ENCODE measurements around the gene TNS1.

The TNS1 gene

DNA sequence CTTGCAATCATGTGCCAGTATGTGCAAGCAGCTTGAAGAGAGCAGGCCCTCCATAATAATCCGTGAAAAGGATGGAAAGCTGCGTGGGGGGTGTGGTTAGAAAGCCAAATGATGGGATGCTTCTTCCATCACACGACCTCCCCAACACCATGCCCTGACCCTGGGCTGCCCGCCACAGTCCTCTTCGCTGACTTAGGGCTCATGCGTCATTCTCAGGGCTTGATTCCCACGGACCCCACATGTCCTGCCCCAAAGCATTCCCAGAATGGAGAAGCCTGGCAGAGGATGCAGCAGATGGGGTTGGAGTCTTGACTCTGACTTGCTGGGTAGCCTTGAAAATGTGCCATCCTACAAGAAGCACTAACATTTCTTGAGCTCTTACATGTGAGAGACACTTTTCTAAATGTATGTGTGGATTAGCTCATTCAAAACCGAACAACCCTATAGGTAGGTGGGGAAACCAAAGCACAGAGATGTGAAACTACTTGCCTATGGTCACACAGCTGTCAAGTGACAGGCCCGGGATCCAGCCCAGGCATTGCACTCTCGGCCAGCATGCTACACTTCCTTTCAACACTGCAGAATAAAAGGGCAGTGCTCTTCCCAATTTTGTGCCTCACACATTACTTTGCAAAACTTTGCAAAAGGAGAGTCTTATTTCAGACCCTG, 3.7 kb downstream of the TNS1 start:
- no peak for DNase-seq

DNA sequence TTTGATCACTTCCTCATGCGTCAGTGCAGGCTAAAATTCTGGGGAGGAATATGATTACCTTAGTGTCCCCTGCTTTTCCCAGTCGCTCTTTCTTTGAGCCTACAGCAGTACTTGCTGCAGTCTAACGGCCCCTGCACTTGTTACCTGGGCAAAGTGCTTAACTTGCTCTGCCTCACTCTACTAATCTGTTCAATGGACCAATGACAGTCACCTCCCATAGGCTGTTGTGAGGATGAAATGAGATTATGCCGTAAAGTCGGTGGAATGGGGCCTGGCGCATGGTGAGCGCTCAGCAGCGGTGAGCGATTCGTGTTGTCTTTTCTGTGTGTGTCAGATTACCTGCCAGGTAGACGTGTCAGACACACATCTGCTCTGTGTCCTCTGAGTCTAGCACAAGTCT, 5.3 kb downstream of the TNS1 start:
- DNase-seq: no peak

DNA sequence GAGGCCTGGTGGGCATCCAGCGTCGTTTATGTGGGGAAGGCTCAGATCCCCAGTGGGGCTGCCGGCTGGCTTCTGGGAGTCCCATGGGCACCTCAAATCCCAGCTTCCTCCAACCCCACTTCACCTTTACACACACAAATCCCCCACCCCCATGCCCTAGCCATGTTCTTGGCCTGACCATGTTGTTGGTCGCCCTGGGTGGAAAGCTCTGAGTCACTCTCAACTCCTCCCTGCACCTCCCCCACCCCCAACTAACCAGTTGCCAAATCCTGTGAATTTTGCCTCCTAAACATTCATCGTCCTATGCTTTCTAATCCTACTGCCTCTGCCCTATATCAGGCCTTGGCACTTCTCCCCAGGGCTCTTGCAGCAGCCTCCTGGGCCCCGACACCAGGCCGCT, 6.4 kb downstream of the TNS1 start:
- no peak for DNase-seq

DNA sequence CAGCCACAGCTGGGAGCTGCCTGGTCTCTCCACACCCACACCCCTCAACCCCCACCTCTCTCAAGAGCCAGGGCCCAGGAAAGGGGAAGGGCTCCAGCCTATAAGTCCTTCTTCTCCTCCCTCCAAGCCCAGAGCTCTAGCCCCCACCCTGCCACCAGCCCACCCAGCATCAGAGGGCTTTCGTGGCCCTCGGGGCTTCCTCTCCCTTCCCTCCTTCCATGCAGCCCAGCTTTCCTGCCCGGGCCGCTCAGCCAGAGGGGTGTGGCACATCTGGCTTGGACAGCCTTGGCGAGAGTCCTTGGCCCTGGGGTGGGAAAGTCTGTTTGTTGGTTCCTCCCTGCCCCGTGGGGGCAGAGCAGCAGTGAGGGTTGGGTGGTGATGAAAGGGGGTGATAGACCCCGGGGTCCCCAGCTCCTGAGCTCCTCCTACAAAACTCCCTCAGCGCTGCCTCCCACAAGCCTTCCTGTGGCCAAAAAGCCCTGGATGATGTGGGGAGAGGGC, 7.0 kb downstream of the TNS1 start:
- DNase-seq: no peak

DNA sequence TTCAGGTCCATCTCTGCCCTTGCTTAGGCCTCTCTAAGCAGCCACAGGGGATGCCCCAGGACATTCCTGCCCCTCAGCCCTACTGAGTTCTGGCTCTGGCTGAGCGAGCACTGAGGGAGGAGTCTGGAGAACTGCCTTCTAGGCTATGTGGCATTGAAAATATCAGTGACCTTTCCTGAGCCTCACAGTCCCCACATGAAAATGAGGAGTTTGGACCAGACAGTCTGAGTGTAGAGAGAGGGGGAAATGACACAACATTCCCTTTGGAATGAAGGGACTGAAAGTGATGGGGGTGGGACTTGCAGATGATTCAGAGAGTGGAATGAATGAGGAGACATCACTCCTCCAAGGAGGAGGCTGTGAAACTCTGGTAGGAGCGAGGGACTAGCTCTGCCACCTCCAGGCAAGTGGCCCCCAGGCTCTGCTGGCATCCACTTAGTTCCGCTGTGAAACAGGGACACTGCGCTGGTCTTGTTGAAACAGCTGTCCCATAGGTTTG, 8.0 kb downstream of the TNS1 start:
- no peak for DNase-seq

DNA sequence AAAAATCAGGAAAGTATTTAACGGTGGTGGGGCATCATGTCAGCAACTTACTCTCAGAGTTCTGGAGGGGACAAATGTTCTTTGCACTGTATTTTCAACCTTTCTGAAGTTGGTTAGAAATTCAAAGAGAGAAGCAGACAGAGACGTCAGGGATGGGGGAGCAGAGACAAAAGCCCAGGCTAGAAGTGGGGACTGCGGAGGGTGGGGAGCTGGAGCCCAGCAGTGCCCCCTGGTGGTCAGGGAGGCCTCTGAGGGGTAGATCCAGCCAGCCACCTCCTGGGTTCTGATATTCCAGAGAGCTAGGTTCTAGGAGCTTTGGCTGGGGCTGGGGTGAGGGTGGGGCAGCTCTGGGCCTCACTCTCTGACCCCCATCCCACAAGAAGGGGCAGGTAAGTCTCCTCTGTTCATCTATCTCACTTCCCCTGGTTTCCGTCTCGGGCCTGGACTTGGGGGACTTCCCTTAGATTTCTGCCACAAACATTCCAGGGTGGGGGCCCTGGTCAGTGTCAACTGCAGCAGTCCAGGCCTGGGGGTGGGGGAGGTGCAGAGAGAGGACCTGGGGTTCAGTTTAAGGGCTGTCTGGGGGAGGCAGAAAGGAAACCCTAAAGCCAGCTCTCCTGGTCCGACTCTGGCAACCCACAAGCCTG, 8.9 kb downstream of the TNS1 start:
- peak; percentile 35 for DNase-seq

DNA sequence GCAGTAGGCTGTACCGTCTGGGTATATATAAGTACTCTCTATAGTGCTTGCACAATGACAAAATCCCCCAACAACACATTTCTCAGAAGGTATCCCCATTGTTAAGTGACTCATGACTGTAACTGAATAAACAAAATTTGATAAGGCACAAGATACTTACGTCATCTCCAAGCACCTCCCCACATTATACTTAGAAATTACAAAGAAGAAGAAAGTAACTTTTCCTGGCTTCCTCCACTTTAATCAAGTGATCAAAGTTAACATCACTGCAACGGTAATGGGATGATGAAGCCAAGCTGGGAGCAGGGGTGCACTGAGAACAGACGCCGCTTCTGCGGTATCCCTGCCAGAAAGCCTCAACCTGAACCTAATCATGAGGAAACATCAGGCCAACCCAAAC, 9.7 kb downstream of the TNS1 start:
- DNase-seq: no peak

DNA sequence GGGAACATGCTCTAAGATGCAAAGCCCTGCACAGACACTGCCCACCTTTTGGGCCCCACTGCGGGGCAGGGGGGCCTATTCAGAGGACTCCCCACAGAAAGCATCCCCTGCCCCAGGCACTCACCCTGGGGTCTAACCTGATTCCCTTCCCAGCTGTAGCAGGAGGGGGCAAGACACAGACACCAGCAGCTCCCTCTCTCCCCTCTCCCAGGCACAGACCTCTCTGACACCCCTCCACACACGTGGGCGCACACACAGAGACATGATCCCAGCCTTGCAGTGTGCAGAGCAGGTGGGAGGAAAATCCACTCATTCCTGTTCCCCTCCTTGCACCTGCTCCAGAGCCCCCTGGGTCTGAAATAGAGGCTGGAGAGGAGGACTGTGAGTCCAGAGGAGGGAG, 10.7 kb downstream of the TNS1 start:
- no peak for DNase-seq

DNA sequence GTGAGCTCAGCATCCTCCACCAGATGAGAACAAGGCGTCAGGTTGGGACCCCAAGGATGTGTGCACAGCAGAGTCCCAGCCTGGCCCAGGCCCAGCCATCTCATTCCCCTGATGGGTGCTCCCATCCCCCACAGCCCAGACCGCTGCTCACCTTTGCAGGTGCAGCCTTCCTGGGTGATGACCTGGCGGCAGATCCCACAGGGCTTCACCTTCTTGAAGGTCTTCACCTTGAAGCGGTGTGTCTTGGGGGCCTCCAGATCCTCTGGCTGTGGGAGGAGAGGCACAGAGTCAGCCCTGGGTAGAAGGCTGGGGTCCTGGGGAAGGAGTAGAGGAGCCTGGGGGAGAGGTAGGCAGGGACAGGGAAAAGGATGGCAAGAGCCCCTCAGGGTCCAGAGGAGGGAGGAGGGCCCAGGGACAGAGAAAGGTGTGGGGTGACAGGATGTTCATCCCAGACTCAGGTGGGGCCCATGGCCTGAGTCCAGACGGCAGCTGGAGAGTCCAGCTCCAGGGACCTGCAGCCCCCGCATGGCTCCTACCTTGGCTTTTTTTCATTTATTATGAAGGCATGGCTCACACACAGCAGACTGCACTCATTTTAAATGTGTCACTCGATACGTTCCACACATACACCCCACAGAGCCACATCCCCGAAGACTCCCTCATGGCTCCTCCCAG, 11.9 kb downstream of the TNS1 start:
- DNase-seq: no peak

DNA sequence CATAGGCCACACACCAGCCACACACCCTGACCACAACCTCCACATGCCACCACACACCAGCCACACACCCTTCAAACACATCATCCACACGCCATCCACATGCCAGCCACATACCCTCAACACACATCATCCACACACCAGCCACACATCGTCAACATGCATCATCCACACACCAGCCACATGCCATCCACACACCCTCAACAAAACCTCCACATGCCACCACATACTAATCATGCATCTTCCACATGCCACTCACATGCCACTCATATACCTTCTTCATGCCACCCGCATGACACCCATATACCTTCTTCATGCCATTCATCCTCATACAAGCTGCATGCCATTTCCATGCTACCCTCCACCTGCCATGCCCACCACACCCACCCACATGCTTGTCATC, 12.4 kb downstream of the TNS1 start:
- DNase-seq: no peak

DNA sequence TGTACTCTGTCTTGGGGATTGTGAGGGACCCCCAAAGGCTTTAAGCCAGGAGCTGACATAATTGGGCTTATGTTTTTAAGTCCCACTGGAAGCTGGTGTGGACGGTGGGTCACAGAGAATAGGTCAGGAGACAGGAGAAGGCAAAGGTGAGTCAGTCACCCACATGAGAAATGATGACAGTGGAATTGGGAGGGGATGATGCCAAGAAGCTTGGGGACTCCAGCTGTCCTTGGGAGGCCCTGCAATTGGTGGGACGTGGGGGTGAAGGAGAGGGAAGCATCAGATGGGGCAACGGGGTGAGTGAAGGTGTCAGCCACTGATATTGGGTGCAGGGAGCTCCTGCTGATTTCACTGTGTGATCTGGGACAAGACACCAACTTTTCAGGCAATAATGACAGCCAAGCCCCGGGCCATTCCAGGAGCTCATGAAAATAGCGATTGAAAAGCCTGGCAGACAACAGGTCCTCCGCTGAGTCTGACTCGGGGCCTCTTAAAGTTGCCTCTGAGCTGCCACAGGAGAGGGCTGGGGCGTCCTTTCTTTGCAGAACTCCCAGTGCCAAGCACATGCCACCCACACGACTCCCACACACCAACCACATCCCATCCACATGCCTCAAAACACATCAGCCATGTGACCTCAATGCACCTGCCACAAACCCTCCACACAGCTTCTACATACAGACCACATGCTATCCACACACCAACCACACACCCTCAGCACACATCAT, 13.4 kb downstream of the TNS1 start:
- no peak for DNase-seq

DNA sequence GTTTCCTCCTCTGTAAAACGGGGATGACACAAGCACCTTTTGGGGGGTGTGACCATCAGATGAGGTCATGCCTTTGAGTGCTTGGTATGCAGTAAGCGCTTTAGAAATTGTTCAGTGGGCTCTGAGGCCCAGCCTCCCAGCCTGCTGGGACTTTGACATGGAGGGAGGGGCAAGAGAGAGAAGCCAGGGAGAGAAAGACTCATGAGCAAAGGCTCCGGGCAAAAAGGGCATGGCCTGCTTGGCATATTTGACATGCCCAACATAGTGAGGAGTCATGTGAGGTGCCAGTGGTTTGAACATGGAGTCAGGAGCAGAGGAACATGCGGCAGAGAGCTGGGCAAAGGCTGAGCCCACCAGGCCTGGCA, 14.0 kb downstream of the TNS1 start:
- DNase-seq: no peak

DNA sequence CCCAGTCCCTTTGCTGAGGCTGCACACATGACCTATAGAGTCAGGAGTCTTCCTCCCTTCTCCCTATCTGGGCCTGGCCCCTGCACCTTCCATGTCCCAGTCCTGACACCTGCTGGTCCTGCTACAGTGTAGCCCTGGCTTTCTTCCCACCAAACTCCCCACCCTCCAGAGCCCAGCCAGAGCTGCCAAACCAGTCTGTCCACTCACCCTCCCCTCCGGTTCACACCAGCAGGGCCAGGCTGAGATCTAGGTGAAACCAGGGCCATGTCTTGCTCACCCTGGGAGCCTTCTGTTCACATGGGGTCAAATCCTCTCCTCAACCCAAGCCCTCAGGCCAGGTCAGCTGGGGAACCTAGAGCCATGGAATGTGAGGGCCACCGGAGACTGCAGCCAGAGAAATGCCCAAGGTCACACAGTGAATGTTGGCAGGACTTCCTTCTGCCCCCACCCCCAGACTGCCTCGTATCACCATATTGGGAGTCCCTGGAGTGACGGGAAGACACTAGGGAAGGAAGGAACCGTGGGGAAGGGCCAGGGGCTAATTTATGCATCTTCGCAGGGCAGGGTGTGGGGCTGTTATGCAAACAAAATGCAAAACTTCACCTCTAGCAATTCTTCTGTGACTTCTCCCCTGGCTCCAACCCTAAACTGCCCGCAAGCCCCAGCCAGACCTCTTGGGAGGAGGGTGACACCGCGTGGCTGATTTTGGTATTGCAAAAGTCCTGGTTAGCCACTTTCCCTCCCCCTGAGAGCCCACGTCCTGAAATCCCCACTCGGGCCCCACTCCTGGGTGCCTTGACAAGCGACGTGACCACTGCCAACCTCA, 14.6 kb downstream of the TNS1 start:
- peak; percentile 63 for DNase-seq

DNA sequence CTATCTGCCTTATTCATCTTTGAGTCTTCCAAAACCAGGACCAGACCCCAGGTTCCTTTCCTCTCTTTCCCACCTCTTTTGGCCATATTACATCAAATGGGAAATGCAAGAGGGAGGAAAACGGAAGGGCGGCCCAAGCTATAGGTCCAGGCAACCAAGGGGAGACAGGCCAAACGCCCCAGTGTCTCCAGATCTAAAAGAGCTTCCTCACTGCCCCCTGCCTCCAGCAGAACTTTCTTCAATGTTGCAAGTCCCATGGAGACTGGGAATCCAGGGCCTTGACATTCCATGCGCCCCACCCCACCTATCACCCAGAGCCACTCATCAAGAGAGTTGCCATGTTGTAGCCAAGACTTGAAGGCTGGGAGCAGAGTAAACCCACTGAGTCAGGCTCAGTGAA, 15.4 kb downstream of the TNS1 start:
- no peak for DNase-seq

DNA sequence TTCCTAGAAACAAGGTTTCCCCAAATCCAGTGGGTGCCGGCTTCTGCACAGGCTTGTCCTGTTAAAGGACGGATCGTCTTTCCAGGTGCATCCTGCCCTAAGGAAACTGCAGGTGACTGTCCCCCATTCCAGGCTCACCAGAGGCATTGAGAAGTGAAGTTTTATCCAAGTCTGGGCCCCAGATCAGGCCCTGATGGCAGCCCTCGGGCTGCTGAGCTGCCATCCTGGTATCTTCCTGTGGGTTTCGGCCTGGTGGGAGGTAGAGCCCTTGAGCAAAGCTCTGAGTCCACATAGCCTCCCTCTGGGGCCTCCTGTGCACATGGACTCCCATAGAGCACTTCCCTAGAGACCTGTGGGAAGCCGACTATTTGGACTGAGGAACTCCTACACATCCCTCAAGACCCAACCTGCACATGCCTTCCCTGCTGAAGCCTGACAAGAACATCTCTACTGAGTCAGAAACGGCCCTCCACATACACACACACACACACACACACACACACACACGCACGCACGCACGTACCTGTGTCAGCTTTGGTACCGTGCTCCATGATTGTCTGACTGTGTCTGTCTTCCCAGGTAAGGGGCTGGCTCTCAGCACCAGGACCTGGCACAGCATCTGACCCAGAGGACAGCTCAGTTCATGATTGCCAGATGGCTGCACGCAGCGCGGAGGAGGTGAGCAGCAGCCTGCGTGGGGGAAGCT, 16.4 kb downstream of the TNS1 start:
- no peak for DNase-seq

DNA sequence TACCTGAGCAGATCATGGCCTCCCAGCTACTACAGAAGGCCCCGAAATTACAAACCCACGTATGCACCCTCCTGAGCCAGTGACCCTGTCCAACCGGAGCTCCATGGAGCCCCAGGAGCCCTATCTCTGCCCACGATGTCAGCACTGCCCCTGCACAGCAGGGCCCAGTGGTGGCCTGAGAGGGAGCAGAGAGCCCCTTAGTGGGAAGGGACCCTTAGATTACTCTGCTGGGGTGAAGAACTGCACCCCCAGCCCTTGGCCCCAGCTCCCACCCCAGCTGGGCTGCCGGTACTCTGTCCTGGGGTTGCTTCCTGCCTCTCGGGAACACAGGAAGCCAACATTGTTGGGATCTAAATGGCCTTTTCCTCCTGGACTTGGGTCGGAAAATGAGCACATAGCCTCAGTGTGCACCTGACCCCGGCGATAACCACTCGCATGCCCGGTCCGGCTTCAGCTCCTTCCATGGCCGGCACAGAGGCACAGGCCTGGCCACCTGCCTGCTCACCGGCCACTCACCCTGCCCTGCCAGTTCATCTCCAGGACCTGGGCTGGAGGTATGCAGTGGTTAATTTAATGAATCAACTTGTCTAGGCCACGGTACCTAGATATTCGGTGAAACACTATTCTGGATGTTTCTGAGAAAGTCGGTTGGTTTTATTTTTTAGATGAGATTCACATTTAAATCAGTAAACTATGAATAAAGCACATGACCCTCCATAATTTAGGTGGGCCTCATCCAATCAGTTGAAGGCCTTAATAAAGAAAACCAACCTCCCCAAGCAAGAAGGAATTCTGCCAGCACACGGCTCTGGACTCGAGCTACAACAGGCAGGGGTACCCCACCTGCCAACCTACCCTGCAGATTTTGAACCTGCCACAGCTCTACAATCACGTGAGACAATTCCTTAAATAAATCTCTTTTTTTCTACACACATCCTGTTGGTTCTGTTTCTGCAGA, 19.2 kb downstream of the TNS1 start:
- DNase-seq: no peak

DNA sequence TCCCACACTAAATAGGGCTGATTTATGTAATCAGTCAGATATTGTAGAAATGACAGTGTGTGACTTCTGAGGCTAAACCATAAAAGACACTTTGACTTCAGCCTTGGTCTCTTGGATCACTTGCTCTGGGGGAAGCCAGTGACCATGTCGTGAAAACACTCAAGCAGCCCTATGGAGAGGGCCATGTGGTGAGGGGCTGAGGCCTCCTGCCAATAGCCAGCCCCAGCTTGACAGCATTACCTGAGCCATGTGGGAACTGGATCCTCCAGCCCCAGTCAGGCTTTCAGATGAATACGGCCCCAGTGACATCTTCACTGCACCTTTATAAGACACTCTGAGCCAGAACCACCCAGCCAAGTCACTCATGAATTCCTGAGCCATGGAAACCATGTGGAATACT, 20.8 kb downstream of the TNS1 start:
- no peak for DNase-seq

DNA sequence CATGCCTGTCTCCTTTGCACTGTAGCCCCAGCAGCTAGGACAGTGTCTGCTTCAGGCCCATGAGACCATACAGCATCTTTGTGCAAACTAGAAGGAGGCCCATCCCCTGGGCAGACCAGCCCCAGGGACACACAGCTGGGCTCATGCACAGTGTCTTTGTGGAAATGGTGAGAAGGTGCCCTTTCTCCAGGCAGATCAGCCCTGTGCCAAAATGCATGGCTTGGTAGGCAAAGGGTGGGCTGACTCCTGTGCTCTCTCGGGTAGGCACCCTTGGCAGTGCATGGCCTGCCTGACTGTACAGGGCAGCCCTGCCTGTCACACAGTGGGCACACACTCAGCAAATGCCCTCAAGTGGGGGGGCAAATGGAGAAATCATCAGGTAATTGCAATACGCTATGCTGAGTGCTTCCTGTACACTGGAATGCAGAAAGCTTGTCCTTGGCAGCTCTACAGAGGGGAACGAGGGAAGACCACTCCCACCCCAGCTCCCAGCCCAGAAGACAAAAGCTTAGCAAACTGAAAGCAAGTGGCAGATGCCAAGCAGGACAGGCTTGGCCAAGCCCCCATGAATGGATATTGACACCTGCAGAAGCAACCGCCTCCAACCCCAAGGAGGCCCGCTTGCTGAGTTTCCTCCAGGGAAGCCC, 21.6 kb downstream of the TNS1 start:
- no peak for DNase-seq

DNA sequence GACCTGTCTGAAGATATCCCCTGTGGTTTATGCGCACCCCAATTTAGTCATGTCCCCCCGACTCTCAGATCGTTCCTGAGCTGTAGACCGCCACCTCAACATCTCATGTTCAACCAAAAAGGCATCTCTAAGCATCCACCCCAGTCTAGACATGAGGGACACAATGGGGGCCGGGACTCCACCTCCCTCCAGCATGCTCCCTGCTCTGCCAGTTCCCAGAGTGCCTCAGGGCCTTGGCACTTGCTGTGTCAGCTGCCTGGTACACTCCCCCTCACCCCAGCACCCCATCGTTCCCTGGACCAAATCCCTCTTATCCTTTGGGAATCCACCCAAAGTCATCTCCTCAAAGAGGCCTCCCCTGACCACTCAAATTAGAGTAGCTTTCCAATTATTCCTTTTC, 22.2 kb downstream of the TNS1 start:
- DNase-seq: no peak

DNA sequence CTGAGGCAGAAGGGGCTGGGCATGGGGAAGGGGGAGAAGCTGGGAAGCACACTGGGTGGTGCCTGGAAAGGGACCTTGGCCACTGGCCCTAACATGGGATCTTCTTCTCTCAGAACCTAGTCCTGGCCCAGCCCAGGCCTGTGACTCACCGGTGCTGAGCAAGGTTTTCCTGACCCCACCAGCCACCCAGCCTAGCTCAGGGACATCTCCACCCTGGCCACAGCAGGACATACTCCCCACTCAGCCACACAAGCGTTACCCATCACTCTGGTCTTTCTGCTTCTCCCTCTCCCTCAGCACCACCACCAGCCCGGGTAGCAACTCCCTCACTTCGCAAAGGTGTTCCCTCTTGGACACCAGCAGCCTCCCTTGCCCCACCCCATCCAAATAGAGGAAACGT, 22.8 kb downstream of the TNS1 start:
- DNase-seq: no peak

Data from activated CD4-positive, alpha-beta T cell treated with anti-CD3 and anti-CD28 coated beads, Interleukin-2, amount 50 U/mL, for 16 hours (primary cell).